ENCODE results near the gene GAMT. TPM values are rescaled to one million over a fixed set of nuclear protein-coding genes. Genes with fewer than 3 reads are reported as not detected.

Gene GAMT
- total and polyA plus RNA-seq, 2 of the 13 experiments (the other 11 are each of a cell fraction or from before 2014, with no cell fraction given): 115 to 124 TPM

DNA sequence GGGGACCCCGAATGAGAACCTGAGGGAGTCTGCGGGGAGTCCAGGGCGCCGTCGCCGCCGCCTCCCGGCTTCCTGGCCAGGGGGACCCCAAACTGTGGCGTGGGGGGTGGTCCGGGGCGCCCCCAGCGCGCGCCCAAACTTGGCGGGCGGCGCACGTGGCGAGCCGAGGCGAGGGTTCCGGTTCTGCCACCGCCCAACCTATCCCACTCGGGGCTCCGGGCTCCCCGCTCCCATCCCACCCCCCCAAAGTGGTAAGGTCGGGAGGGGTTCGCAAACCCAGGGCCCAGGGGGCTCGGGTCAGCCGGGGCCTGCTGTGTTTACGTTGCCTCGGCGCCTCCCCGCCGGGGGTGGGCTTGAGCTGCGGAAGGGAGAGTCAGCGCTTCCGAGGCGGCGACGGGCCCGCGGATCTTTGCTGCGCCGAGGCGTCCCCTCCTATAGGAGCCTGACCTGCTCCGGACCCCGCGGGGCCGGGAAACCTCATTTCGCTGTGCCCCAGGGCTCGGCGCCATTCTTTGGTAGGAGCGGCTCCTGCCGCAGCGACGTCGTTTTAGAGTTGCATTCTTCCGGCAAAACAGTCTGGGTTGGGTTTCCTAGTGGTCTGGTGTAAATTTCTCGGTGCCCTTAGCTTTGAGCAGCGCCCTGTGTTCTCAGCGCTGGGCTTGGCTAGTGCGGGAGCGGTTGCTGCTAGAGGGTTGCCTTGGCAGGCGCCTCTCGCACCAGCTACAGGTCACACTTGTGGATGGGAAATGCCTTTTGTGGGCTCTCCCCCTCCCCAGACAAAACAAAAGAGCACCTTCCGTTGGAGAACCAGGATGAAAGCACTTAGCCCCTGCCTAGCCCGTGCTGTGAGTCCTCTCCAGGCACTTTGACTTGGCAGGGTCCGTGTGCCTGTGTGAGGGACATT, 7.2 kb upstream of the GAMT start (continued):
- TF ChIP-seq, protein P1, sequence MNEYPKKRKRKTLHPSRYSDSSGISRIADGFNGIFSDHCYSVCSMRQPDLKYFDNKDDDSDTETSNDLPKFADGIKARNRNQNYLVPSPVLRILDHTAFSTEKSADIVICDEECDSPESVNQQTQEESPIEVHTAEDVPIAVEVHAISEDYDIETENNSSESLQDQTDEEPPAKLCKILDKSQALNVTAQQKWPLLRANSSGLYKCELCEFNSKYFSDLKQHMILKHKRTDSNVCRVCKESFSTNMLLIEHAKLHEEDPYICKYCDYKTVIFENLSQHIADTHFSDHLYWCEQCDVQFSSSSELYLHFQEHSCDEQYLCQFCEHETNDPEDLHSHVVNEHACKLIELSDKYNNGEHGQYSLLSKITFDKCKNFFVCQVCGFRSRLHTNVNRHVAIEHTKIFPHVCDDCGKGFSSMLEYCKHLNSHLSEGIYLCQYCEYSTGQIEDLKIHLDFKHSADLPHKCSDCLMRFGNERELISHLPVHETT (CRISPR knock-in tag; conservative IDR thresholded peaks at IDR 0.05): no peak
- TF ChIP-seq ZNF333 (CRISPR knock-in tag; IDR thresholded peaks at IDR 0.05; ENCODE audit: borderline replicate concordance) (peak; percentile 39; the same call in 1 of the 2 replicates), KLF15 (CRISPR knock-in tag; IDR thresholded peaks at IDR 0.05; ENCODE audit: borderline replicate concordance) (no peak), ZNF83 (CRISPR knock-in tag; IDR thresholded peaks at IDR 0.05; ENCODE audit: borderline replicate concordance) (no peak), ZNF446 (CRISPR knock-in tag; IDR thresholded peaks at IDR 0.05) (no peak), SP1 (IDR thresholded peaks at IDR 0.05) (no peak), SP1 (CRISPR knock-in tag; IDR thresholded peaks at IDR 0.05) (no peak), ATF7-NPFF (CRISPR knock-in tag; IDR thresholded peaks at IDR 0.05; ENCODE audit: low read depth) (no peak; the same call in 1 of the 2 replicates), XRCC5 (optimal IDR thresholded peaks at IDR 0.05; ENCODE audit: low read length) (no peak), NCOA2 (CRISPR knock-in tag; IDR thresholded peaks at IDR 0.05) (no peak), ERF (CRISPR knock-in tag; IDR thresholded peaks at IDR 0.05) (peak; percentile 46; the same call in 1 of the 2 replicates), HOXA5 (CRISPR knock-in tag; IDR thresholded peaks at IDR 0.05) (0 out of 2 replicates have a peak, but pooled peaks have one; percentile 25)
- TF ChIP-seq, protein P2, sequence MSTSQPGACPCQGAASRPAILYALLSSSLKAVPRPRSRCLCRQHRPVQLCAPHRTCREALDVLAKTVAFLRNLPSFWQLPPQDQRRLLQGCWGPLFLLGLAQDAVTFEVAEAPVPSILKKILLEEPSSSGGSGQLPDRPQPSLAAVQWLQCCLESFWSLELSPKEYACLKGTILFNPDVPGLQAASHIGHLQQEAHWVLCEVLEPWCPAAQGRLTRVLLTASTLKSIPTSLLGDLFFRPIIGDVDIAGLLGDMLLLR (CRISPR knock-in tag; IDR thresholded peaks at IDR 0.05): no peak
- TF ChIP-seq, protein P3, sequence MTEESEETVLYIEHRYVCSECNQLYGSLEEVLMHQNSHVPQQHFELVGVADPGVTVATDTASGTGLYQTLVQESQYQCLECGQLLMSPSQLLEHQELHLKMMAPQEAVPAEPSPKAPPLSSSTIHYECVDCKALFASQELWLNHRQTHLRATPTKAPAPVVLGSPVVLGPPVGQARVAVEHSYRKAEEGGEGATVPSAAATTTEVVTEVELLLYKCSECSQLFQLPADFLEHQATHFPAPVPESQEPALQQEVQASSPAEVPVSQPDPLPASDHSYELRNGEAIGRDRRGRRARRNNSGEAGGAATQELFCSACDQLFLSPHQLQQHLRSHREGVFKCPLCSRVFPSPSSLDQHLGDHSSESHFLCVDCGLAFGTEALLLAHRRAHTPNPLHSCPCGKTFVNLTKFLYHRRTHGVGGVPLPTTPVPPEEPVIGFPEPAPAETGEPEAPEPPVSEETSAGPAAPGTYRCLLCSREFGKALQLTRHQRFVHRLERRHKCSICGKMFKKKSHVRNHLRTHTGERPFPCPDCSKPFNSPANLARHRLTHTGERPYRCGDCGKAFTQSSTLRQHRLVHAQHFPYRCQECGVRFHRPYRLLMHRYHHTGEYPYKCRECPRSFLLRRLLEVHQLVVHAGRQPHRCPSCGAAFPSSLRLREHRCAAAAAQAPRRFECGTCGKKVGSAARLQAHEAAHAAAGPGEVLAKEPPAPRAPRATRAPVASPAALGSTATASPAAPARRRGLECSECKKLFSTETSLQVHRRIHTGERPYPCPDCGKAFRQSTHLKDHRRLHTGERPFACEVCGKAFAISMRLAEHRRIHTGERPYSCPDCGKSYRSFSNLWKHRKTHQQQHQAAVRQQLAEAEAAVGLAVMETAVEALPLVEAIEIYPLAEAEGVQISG (CRISPR knock-in tag; IDR thresholded peaks at IDR 0.05): peak; percentile 31; the same call in 1 of the 2 replicates
- TF ChIP-seq, protein P4, sequence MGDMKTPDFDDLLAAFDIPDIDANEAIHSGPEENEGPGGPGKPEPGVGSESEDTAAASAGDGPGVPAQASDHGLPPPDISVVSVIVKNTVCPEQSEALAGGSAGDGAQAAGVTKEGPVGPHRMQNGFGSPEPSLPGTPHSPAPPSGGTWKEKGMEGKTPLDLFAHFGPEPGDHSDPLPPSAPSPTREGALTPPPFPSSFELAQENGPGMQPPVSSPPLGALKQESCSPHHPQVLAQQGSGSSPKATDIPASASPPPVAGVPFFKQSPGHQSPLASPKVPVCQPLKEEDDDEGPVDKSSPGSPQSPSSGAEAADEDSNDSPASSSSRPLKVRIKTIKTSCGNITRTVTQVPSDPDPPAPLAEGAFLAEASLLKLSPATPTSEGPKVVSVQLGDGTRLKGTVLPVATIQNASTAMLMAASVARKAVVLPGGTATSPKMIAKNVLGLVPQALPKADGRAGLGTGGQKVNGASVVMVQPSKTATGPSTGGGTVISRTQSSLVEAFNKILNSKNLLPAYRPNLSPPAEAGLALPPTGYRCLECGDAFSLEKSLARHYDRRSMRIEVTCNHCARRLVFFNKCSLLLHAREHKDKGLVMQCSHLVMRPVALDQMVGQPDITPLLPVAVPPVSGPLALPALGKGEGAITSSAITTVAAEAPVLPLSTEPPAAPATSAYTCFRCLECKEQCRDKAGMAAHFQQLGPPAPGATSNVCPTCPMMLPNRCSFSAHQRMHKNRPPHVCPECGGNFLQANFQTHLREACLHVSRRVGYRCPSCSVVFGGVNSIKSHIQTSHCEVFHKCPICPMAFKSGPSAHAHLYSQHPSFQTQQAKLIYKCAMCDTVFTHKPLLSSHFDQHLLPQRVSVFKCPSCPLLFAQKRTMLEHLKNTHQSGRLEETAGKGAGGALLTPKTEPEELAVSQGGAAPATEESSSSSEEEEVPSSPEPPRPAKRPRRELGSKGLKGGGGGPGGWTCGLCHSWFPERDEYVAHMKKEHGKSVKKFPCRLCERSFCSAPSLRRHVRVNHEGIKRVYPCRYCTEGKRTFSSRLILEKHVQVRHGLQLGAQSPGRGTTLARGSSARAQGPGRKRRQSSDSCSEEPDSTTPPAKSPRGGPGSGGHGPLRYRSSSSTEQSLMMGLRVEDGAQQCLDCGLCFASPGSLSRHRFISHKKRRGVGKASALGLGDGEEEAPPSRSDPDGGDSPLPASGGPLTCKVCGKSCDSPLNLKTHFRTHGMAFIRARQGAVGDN (CRISPR knock-in tag; IDR thresholded peaks at IDR 0.05): peak; percentile 84
- TF ChIP-seq, protein P5, sequence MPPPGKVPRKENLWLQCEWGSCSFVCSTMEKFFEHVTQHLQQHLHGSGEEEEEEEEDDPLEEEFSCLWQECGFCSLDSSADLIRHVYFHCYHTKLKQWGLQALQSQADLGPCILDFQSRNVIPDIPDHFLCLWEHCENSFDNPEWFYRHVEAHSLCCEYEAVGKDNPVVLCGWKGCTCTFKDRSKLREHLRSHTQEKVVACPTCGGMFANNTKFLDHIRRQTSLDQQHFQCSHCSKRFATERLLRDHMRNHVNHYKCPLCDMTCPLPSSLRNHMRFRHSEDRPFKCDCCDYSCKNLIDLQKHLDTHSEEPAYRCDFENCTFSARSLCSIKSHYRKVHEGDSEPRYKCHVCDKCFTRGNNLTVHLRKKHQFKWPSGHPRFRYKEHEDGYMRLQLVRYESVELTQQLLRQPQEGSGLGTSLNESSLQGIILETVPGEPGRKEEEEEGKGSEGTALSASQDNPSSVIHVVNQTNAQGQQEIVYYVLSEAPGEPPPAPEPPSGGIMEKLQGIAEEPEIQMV (CRISPR knock-in tag; IDR thresholded peaks at IDR 0.05; ENCODE audit: low read depth): no peak
- TF ChIP-seq, protein P6, sequence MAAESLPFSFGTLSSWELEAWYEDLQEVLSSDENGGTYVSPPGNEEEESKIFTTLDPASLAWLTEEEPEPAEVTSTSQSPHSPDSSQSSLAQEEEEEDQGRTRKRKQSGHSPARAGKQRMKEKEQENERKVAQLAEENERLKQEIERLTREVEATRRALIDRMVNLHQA (CRISPR knock-in tag; IDR thresholded peaks at IDR 0.05): no peak

Measured in HepG2 (cell line).